HG02970 (cell line): ENCODE data around the gene ARSG.
"Not testable (repeated sequence)": the region's sequence is repeated elsewhere in the genome, so short reads cannot be mapped to it uniquely, and the experiment has no call there.

ENCODE experiments used
- ATAC-seq: cut with Tn5 transposase; IDR thresholded peaks from one replicate; pipeline ENCODE4 v1.9.1; 2021; ENCODE audit warnings: mild to moderate bottlenecking, moderate library complexity, moderate number of reproducible peaks; ENCODE audit not compliant: unreplicated experiment, low FRiP score

The ARSG gene

GRCh38 chr17:68290955-68291835 lies at the start of gene ARSG, which contains the start of gene SLC16A6:
Gene ARSG (plus strand): TSS chr17:68291495. CDS start chr17:68307494, 15,999 bp downstream.
Gene SLC16A6 (minus strand): TSS chr17:68291127. CDS start chr17:68278320, 12,807 bp downstream.
- peak; percentile 49 for ATAC-seq

GRCh38 chr17:68246271-68247028 lies 44.8 kb upstream of the ARSG start:
- ATAC-seq, result no peak

GRCh38 chr17:68247445-68248198 lies 43.7 kb upstream of the ARSG start, which contains the start of gene AMZ2:
Gene AMZ2 (plus strand): TSS chr17:68248043. CDS start chr17:68250188, 2,145 bp downstream.
- ATAC-seq, result peak; percentile 92

- peak; percentile 22 for ATAC-seq
These were observed 43.0 kb upstream of the ARSG start for GRCh38 chr17:68248199-68248825.

GRCh38 chr17:68248891-68249290 lies 42.4 kb upstream of the ARSG start:
- no peak for ATAC-seq

GRCh38 chr17:68249354-68249765 lies 41.9 kb upstream of the ARSG start:
- no peak for ATAC-seq

- not testable (repeated sequence) for ATAC-seq
These were observed 37.9 kb upstream of the ARSG start for GRCh38 chr17:68253426-68253825.

GRCh38 chr17:68255151-68255550 lies 36.1 kb upstream of the ARSG start:
- no peak for ATAC-seq

GRCh38 chr17:68255731-68256538 lies 35.4 kb upstream of the ARSG start:
- ATAC-seq, result no peak

GRCh38 chr17:68256701-68257100 lies 34.6 kb upstream of the ARSG start:
- not testable (repeated sequence) for ATAC-seq

GRCh38 chr17:68257934-68258333 lies 33.4 kb upstream of the ARSG start:
- no peak for ATAC-seq

- peak; percentile 84 for ATAC-seq
These were observed 32.2 kb upstream of the ARSG start for GRCh38 chr17:68258890-68259647.

- not testable (repeated sequence) for ATAC-seq
These were observed 31.7 kb upstream of the ARSG start for GRCh38 chr17:68259648-68259951.

GRCh38 chr17:68260051-68260762 lies 31.1 kb upstream of the ARSG start:
- no peak for ATAC-seq

- ATAC-seq, result not testable (repeated sequence)
These were observed 28.8 kb upstream of the ARSG start for GRCh38 chr17:68262467-68262866.

GRCh38 chr17:68263101-68263681 lies 28.1 kb upstream of the ARSG start:
- ATAC-seq, result not testable (repeated sequence)

- not testable (repeated sequence) for ATAC-seq
These were observed 25.5 kb upstream of the ARSG start for GRCh38 chr17:68265833-68266232.

- no peak for ATAC-seq
These were observed 17.6 kb upstream of the ARSG start for GRCh38 chr17:68273722-68274121.
